GM13977 (cell line): ENCODE results near the gene KSR1.

ENCODE experiments used
- DNase-seq: peaks from one replicate; pipeline ENCODE4 v3.0.0; 2012; ENCODE audit warnings: low spot score
- in situ Hi-C: fragments of 300-500 bp; cut with MboI; formaldehyde crosslinking; loops from one replicate; pipeline ENCODE4 v1.12.0; 2022; ENCODE audit warnings: low sequenced_read_pairs, low pct_unique_long_range_greater_than_20kb, mixed read lengths, inconsistent platforms; ENCODE audit not compliant: unreplicated experiment
- TF ChIP-seq, protein P1 (sequence below): IDR thresholded peaks from 2 replicates; pipeline ENCODE4 v1.5.1; 2012; ENCODE audit warnings: mild to moderate bottlenecking, control low read depth; ENCODE audit not compliant: insufficient read depth; ENCODE audit errors: extremely low read depth, missing control alignments

KSR1 gene

DNA sequence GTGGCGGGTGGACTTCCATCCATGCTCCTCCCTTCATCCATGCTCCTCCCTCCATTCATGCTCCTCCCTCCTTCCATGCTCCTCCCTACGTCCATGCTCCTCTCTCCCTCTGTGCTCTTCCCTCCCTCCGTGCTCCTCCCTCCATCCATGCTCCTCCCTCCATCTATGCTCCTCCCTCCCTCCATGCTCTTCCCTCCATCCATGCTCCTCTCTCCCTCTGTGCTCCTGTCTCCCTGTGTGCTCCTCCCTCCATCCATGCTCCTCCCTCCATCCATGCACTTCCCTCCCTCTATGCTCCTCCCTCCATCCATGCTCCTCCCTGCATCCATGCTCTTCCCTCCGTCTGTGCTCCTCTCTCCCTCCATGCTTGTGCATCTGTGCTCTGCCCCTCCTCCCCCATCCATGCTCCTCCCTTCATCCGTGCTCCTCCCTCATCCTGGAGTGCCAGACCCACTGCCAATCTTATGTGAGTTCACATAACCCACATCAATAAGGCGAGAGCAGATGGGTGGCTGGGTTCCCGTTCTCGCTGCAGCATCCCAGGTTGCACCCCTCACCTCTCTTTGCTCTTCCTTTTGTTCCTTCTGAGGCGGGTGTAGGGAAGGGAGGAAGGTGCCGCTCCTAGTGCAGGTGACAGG lies 22.8 kb downstream of the KSR1 start:
- in situ Hi-C loops: no loop called here
- TF ChIP-seq, protein P1, sequence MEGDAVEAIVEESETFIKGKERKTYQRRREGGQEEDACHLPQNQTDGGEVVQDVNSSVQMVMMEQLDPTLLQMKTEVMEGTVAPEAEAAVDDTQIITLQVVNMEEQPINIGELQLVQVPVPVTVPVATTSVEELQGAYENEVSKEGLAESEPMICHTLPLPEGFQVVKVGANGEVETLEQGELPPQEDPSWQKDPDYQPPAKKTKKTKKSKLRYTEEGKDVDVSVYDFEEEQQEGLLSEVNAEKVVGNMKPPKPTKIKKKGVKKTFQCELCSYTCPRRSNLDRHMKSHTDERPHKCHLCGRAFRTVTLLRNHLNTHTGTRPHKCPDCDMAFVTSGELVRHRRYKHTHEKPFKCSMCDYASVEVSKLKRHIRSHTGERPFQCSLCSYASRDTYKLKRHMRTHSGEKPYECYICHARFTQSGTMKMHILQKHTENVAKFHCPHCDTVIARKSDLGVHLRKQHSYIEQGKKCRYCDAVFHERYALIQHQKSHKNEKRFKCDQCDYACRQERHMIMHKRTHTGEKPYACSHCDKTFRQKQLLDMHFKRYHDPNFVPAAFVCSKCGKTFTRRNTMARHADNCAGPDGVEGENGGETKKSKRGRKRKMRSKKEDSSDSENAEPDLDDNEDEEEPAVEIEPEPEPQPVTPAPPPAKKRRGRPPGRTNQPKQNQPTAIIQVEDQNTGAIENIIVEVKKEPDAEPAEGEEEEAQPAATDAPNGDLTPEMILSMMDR: no peak
- no peak for DNase-seq

DNA sequence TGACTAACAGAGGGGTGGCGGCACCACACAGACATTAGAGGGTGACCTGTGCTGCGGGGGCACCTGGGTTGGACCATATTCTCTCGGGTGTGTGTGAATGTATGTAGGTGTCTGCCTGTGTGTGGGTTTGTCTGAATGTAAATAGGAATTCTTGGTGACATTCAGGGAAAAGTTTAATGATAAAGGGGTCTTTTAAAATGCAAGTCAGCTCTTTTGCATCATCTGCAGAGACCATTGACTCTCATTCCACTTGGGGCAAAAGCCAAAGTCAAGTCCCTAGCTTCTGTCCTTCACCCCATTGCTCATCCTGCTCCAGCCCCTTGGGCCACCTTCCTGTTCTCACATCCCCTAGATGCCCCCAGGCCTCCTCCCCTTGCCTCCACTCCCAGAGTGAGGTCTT lies 23.6 kb downstream of the KSR1 start:
- in situ Hi-C loops: no loop called here
- no peak for DNase-seq
- TF ChIP-seq, protein P1: no peak

DNA sequence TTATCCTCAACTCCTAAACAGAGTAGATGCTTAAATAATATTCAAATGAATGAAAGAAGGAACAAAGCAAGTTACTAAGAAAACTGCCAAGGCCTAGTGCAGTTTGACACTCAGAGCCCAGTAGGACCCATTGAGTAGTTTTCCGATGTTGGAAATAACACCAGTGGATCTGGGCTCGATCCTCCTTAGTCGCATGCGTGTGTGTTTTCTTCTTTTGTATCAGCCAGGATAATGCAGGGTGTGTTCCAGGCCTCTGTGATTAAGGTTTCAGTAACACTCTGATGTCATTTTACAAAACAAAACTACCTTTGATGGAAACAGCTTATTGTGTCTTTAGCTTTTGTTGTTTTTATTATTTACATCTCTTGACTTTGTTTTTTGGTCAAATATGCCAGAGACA lies 24.5 kb downstream of the KSR1 start:
- no peak for DNase-seq
- TF ChIP-seq, protein P1: no peak
- in situ Hi-C loops: no loop called here

DNA sequence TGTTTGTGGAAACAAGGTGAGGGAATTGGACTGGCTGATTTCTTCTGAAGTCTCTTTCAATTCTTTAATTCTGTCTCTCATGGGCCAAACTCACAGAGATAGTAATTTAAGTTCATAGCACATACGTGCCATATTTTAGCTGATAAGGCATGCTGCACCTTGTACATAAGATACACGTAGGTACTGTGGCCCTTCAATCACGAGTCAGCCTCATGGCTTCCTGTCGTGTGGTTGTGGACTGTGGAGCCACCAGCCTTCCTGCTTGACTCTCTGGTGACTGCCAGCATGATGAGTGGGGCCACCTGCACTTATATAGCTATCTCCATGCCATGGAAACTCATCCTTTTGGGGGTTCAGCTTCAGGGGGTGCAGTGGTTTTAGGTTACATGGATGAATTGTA lies 25.1 kb downstream of the KSR1 start:
- in situ Hi-C loops: no loop called here
- no peak for DNase-seq
- TF ChIP-seq, protein P1: no peak

DNA sequence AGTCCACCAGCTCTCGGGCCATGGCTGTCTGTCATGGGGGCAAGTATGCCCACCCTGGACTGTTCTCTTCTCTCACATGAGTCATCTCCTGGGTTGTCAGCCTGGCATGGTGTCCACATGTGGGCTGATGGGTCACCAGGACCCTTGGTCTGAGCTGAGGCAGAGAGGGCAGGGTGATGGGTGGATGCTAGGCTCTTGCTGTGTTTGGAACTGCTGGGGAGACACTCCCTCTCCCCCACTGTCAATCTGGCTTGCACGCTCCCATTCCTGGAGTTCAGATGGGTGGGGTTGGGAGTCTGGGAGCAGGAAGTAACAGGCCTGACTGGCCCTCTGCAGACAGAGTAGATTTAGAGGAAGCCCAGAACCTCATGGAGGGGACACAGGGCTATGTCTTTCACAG lies 28.9 kb downstream of the KSR1 start:
- in situ Hi-C loops: no loop called here
- TF ChIP-seq, protein P1: no peak

DNA sequence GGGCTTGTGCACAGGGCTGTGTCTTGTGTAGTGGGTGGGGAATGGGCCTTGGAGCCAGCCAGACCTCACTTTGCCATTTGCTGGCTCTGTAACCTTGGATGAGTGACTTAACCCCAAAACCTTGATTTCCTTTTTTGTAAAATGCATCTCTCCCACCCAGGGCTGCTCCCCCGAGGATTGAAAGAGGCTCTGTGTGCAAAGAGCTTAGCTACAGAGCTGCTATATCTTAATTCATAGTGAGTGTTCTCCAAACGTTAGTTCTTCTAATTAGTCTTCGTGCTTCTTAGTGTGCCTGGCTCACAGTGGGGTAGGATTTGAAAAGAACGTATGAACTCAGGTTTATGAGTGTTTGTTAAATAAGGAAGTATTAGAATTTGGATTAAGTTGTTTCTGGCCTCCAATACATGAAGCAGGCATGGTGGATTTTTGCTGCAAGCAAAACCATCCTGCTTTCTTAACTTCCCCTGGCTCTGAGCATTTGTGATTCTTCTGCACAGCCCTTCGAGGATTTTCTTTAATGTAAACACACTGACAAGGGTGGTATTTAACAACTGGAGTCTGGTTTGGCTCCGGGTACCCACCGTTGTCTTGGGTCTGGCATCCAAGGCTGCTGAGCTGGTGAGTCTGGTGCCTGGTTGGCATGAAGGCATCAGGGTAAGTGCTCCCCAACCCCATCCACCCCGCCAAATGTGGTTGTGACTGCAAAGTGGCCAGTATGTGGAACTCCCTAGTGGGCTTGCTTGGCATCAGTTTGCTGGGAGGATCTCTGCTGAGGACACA lies 29.7 kb downstream of the KSR1 start:
- in situ Hi-C loops: no loop called here
- DNase-seq: no peak
- TF ChIP-seq, protein P1: no peak

More for the DNA sequence above, 28.9 kb downstream of the KSR1 start:
- no peak for DNase-seq
